ENCODE results near the gene SIK2.

The SIK2 gene

DNA sequence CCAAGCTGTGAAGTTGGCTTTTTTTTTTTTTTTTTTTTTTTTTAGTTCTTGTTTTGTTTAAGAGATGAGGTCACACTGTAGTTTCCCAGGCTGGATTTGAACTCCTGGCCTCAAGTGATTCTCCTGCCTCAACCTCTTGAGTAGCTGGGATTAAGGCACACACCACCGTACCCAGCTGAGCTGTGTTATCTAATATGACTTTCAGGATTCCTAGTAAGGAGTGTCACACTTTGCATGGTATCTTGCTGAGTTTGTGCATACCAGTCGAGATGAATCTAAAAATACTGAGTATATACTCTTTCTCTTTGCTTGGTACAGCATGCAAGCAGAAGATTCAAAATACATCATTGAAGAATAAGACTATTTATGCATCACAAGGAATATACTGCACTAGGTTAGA lies 58.6 kb downstream of the SIK2 start:
- DNase-seq, result no peak

DNA sequence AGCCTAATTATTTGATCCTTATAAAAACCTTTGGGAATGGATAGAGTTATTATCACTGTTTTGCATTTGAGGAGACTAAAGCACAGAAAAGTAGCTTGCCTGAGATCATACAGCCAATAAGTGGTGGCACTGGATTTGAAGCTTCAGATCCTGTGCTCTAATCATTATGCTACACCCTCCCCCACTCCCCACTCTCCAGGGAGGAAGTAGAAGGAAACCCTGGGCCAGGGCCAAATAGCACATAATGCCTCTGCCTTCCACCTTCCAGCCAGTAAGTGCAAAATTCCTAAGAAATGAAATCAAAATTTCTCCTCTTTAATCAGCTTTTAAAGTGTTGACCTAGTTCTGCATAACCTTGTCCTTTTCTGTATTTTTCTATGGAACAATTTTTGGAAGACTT lies 61.6 kb downstream of the SIK2 start:
- no peak for DNase-seq

DNA sequence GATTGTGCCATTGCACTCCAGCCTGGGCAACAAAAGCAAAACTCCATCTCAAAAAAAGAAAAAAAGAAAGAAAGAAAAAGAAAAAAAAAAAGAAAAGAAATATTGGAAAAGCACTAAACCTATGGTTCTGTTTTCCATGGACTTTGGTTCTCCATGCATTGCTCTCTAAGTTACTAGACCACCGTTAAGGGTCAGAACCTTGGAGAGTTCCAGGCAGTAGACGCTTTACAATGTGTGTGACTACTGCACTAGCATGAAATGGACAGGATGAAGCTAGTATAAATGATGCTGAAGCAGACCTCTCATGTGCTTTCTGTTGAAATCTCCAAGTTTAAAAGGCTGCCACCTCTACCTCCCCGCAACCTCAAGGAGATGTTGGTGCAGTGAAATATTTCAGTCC lies 63.5 kb downstream of the SIK2 start:
- DNase-seq, result peak; percentile 71

DNA sequence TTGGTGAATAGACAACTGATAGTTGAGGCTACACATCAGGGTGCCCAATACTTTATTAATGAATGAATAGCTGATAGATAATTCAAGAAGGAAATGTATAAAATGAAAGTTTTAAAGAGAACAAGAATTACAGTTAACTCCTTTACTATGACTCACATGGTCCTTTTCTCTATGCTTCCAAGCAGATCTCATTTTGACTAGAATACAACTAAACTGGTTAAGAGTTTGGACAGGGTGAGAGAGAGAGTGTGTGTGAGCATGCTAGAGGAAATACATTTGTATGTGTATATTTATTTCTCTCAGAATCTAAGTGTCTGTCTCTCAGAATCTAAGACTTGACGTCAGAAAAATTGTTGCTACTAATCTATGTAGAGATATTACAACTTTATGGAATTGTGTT lies 66.7 kb downstream of the SIK2 start:
- no peak for DNase-seq

DNA sequence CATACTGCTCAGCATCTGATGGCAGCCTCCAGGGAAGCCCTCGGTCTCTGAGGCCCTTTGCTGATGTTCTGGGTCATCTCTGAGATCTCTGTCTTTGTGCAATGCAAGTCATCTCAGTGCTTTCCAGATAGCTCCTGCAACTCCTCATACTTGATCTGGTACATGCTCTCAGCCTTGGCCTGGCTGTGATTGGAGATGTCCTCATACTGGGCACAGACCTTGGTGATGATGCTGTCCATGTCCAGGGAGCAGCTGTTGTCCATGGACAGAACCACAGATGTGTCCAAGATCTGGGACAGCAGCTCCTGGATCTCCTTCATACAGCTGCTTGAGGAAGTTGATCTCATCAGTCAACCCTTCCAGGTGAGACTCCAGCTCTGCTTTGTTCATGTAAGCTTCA lies 69.1 kb downstream of the SIK2 start:
- no peak for DNase-seq

DNA sequence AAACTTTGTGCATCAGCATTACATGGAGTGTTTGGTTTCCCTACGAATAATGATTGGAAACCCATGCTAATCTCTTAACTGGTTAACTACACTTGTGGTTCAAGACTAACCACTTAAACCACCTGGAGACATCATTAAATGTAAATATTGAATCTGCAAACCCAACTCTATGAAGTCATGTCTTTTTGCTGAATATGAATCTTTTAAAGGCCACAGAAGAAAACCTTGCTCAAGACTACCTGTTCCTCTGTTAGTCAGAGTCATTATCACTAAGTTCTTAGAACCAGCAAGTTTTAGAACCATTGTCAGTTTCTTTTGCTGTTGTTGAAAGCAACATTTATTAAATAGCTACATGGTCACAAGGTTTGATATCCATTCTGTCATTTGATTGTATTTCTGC lies 70.7 kb downstream of the SIK2 start:
- no peak for DNase-seq

DNA sequence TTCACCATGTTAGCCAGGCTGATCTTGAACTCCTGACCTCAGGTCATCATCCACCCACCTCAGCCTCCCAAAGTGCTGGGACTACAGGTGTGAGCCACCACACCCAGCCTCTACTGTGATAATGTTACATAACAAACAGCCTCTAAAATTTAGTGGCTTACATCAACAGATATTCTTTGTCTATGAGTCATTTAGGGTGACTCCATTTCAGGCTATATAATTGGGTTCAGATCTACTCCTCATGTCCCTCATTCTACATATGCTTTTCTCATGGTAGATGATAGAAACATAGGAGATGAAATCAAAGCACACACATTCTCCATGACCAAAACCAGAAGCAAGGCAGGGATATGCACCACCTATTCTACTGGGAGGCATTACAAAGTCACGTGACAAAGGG lies 72.7 kb downstream of the SIK2 start:
- DNase-seq, result no peak

DNA sequence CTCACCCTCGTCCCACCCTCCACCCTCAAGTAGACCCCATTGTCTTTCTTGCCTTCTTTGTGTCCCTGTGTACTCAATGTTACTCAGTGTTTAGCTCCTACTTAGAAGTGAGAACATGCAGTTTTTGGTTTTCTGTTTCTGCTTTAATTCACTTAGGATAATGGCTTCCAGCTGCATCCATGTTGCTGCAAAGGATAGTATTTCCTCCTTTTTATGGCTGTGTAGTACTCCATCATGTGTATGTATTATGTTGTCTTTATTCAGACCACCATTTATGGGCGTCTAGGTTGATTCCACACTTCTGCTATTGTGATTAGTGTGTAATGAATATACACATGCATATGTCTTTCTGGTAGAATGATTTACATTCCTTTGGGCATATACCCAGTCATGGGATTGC lies 73.6 kb downstream of the SIK2 start:
- no peak for DNase-seq

DNA sequence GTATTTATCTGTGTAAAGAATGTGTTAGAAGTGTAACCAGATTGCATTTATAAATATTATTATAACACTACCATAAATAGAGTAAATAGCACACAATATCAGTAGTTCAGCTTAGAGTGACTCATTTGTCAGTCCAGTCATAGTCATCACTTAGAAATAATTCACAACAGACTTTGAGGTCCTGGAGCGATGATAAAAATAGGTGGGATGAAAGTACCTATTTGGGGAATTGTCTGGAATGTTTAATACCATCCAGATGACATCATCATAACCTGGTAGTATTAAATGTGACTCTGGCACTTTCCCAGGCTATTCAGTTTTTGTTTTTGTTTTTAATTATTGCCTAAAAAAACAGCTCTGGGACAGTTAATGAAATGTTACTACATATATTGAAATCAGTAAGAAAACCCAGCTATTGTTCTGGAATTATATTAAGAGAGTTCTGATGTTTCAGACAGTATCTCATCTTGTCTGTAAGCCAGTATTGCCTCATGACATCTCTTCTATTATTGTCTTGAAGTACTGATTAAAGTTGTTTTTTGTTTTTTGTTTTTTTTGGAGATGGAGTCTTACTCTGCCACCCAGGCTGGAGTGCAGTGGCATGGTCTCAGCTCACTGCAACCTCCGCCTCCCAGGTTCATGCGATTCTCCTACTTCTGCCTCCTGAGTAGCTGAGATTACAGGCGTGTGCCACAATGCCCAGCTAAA lies 74.8 kb downstream of the SIK2 start:
- no peak for DNase-seq

DNA sequence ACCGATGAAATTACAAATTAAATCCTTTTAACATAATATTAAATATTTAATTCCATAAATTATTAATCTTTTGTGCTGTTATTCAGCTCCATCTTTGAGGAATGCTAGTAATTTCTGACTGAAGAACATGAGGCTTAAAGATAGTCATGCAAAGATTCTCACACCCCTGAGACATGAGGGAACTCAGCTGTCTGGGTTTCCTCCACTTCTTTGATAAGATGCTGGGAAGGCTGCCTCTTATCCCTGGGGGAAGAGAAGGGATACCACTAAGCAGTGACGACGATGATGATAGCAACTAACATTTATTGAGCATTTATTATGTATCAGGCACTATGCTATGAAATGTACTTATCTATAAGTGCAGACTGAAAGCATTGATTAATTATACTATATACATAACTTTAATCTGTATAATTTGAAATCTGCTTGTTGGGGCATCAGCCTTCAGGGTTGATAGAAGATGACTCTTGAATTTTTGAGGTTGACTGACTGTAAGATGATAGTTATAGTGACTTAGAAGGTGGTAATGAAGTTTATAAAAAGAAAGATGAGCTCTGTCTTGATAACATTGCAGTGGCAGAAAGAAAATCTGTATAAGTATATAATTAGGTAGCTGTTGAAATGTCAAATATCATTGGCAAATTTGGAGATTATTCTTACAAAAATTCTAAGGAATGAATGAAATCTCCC lies 78.4 kb downstream of the SIK2 start:
- no peak for DNase-seq

DNA sequence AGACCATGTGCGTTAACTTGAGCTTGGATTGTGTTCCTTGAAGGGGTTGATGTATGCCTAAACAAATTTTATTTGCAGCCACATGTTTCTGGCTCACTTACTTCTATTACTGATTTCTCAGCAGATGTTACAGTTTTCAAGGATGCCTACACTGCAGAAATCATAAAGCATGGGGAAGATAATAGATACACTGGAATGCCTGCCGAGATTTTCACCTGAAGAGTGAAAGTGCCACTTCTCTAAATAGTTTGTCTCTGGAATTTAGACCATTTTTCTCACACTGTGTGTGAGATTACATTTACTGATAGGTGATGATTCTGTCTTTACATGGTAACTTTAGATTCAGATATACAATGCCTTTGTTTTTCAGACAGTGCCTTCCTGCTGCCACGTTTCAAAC lies 81.6 kb downstream of the SIK2 start:
- no peak for DNase-seq

DNA sequence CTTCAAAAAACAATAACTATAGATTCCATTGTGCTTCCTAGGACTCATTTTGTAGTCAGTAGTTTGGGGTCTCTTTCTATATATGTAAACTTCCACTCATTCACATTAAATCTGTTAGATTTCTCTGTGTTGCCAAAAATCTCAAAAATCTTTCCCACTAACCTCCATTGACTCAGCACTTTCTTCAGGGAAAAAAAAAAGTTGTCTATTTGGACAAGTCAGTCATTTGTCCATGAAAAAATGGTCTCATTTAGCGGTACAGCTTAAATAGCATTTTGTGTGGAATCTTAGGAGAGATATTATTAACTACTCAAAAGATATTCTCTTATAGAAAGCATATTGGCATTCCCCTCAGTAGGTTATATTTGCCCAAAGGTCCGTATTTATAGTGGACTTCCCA lies 82.0 kb downstream of the SIK2 start:
- no peak for DNase-seq

DNA sequence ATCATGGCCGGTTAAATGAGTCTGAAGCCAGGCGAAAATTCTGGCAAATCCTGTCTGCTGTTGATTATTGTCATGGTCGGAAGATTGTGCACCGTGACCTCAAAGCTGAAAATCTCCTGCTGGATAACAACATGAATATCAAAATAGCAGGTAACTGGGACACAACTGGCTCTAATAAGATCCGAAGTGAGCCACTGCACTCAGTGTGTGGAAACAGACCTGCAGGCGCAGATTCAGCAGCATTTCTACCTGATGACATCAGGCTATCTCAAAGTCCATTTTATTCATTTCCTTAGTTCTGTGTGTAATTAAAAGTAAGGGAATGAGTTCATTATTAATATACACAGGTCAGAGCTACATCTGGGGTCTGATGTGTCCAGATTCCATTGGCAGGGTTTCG lies 85.8 kb downstream of the SIK2 start:
- no peak for DNase-seq

DNA sequence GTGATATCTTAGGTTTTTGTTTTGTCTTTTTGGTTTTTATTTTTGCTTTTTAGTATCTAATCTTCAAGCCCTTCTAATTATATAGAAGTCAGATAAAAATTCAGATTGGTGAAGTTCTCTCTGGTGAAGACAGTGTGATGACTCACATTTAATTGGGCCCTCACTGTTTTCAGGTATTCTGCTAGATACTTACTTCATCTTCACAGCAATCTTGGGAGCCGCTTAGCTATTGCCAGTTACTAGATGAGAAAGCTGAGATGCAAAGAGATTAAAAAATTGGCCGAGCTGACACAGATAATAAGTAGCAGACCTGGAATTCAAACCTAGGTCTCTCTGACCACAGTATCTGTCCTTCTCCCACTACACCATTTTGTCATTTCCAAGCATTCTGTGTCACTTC lies 88.9 kb downstream of the SIK2 start:
- DNase-seq, result no peak

DNA sequence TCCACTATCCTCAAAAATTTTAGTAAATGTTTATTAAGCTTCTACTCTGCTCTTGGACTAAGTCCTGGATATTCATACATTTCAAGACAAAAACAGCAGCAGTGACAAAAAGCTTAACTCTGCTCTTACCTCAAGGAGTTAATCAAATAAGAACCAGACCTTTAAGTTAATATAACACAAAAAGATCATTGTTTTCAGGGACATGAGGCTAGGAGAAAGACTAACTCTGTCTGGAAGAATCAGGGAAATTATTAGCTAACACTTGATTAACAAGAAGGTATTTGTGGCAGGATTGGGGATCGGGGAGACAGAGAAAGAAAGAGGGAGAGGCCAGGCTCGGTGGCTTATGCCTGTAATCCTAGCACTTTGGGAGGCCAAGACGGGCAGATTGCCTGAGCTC lies 89.5 kb downstream of the SIK2 start:
- DNase-seq, result no peak

DNA sequence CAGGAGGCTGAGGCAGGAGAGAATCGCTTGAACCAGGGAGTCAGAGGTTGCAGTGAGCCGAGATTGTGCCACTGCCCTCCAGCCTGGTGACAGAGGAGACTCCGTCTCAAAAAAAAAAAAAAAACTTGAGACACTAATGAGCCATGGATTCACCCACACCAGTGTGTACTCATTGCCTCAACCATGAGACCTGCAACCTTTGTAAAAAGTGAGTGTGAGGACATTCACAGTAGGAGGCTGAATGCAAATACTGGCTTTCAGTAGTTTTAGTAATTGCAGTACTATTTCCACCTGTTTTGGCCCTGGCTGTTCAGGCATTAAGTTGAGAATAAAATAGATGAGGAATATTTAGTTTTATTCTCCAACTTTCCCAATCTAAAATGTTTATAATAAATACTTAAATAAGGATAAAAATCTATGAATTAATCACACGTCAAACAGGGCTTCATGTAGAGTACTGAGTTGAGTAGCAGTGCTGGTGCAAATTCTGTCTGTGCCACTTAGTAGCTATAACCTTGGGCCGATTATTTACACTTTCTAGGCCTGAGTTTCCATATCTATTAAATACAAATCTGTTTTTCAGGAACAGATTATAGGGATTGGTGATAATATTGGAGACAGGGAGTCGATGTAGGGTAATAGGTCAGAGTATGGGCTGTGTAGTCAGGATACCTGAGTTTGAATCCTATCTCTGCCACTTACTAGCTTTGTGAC lies 91.1 kb downstream of the SIK2 start:
- no peak for DNase-seq

DNA sequence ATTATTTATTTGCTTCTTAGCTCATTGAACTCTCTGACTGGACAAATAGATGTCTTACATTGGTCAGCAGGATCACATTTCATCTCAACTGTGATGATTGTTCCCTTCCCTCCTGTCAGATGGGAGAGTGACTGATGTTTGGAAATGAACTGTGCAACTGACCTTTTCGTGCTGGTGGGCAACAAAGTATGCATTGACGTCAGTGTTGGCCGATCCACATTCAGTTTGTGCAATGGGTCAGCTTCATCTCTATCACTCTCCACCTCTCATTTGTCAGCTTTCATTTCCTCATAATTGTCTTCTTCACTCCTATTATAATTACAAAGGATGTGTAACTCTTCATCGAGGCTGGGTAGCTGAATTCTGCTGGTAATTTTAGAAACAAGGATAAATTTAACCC lies 92.6 kb downstream of the SIK2 start:
- DNase-seq, result no peak

DNA sequence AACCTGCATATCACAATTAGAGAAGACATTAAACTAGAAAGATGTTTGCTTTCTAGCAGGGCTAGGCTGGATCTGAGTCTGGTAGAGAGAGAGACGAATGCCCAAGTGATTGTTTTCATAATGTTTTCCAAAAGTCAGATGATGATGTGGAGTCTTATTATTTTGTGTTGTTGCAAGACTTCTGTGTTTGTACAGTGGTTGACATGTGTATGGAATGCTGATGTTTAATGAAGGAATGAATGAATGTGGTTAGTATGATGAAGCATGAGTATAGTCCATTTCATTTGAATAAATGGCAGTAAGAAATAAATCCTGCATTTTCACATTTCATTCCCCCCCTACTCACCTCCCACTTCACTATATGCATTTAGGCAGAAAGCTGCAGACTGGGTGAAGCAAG lies 94.3 kb downstream of the SIK2 start:
- no peak for DNase-seq

DNA sequence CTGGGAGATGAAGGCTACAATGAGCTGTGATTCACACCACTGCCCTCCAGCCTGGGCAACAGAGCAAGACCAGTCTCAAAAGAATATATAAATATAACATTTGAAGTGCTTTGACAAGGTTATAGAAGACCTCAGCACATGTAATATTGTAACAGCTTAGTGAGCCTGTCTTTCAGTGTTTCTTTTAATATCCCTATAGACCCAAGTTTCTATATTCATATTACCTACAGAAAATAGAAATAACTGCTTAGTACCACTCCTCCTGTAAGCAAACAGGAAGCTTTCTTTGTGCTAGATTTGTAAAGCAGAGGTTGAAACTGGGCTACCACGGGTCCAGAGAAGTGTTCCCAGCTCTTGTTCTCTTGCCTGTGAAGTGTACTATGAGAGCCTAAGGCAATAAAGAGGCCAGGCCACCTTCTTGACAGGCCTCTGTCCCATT lies 95.7 kb downstream of the SIK2 start:
- DNase-seq, result no peak

DNA sequence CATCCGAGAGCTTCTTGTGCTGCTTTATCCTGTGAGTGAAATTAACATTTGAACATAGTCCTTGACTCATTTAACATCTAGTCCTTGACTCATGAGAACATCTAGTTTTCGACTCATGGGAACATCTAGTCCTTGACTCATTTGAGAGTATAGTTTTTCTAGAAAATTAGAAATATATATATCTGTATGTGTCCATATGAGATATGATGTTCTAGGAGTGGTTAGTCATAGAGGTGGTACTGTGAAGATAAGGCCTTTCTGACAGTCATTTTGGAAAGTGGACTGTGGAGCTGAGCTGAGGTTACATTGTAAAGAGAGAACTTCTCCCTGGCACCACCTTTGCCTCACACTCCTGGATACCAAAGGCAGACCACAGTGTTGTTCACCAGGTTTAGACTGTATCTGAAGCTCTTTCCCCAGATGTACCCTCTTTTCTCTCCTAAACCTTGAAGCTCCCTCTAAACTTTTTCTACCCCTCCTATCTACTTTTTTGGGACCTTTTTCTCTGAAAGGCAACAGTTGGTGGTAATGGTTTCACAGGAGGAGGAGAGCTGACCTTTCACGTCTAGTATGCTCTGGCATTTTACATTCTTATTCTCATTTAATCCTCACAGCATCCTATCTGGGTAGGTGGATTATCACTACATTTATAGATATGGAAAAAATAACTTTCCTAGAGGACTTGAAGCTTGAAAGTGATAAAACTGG lies 96.8 kb downstream of the SIK2 start:
- DNase-seq, result peak; percentile 89

DNA sequence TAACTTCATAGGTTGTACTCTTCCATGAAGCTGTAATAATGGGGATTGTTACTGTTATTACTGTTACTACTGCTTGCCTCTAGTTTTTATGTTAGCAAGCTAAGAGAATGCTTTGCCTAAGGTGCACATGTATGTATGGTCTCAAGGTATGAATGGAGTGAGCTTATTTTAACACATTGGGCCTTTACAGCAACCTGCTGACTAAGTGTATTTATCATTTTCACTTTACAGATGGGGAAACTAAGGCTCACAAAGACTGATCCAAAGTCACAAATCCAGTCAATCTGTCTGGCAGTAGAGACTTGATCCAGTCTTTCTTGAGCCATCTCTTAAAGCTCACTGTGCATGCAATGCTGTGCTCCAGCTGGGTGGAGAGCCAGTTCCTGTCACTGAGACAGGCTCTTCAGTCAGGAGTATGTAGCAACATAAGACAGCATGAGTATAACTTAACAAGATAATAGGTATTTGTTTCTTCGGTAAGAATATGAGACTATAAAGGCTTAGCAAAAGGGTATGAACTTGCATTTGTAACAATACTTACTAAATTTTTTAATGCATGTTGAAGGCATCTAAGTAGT lies 97.4 kb downstream of the SIK2 start:
- DNase-seq, result peak; percentile 23

DNA sequence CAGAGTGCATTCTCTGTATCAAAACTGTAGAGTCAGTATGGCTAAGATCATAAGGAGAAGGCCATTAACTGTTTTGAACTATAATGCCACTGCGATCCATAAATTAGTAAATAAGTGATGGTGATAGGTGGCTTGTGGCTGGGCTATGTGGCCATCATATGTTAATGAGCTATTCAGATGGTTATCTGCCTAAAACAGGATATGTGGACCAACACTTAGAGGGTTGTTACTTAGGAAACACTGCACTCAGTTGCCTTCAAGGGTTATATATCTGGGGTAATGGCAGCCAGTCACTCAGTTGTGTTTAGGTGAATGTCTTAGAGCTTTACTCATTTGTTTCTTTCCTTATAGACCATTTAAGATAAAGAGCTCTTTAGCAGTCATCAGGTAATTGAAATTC lies 97.9 kb downstream of the SIK2 start:
- peak; percentile 29 for DNase-seq

DNA sequence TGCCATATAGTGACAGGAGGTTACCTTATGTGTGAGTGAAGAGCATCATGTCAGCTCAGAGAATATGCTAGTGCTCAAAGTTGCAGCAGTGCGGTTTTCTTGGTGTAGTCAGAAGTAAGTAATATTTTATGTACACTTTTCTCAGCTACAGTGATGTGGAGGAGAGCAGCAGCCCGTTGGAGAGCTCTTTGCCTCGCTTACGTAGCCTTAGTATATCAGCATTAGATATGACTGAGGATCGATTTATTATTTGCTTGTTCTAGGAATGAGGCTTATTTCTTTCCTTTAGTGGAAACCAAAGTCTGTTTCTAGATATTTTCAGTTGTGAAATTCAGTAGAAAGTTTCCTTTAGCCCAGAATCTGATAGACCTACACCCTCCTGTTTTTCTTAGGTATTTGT lies 100.4 kb downstream of the SIK2 start:
- no peak for DNase-seq

Data from hematopoietic multipotent progenitor cell treated with erythropoietin and hydrocortisone succinate and interleukin-3 and kit ligand, for 4 days (in vitro differentiated cells).